Uterus (tissue), 2 donors: Measurements from ENCODE around the gene ACTR3C.

Experiments
- CTCF ChIP-seq, 4 experiments: fragments of 200-600 bp in 2 of 4; fragments of 450-650 bp in 2 of 4; sonication (generic) in 2 of 4; IDR thresholded peaks; one replicate each; pipeline ENCODE4 v1.5.1; 2016 to 2019; ENCODE audit warnings: antibody characterized with exemption in 4 of 4, mild to moderate bottlenecking in 2 of 4, moderate library complexity in 1 of 4
- POLR2A ChIP-seq, 2 donors: fragments of 450-650 bp; IDR thresholded peaks; one replicate each; pipeline ENCODE4 v1.6.1; 2016; ENCODE audit warnings: antibody characterized with exemption in 2 of 2, mild to moderate bottlenecking in 1 of 2, moderate library complexity in 1 of 2

- no peak for TF ChIP-seq POLR2A (IDR thresholded peaks at IDR 0.05)
- TF ChIP-seq CTCF (IDR thresholded peaks at IDR 0.05) = no peak
Observed at GRCh38 chr7:150367677-150368095, 44.3 kb upstream of the ACTR3C start.
